Right cardiac atrium (tissue), 5 donors: Measurements from ENCODE around the gene SUOX. TPM values are rescaled to one million over a fixed set of nuclear protein-coding genes. Genes with fewer than 3 reads are reported as not detected.
"Not testable (repeated sequence)": the region's sequence is repeated elsewhere in the genome, so short reads cannot be mapped to it uniquely, and the experiment has no call there.

Experiments used
- ATAC-seq, 2 donors: fragments of 200-7000 bp; cut with Tn5 transposase; one replicate each; pipeline versions ENCODE4 v1.8.0 to v1.9.1; 2020; ENCODE audit warnings: moderate library complexity in 2 of 2, mild to moderate bottlenecking in 1 of 2
- DNase-seq, 3 donors: peaks; one replicate each; pipeline ENCODE4 v3.0.0-alpha.2; 2020
- H3K27ac ChIP-seq: one replicate; pipeline ENCODE4 v1.5.1; 2013; ENCODE audit warnings: mild to moderate bottlenecking, low read length, control low read depth, moderate library complexity
- H3K27me3 ChIP-seq: one replicate; pipeline ENCODE4 v1.6.1; 2013; ENCODE audit not compliant: control insufficient read depth, insufficient read depth
- H3K4me1 ChIP-seq: one replicate; pipeline ENCODE4 v1.6.1; 2013; ENCODE audit warnings: low read length; ENCODE audit not compliant: control insufficient read depth, insufficient read depth
- H3K4me3 ChIP-seq: one replicate; pipeline ENCODE4 v1.5.1; 2013; ENCODE audit warnings: low read length, control low read depth
- H3K9me3 ChIP-seq: one replicate; pipeline ENCODE4 v1.6.1; 2013; ENCODE audit warnings: low read length; ENCODE audit not compliant: control insufficient read depth
- WGBS: extraction: QIAGEN DNeasy Blood & Tissue Kit; methylation state at CpG from one replicate; pipeline ENCODE4 v1.1.7; 2013; 5-methylcytosine and 5-hydroxymethylcytosine counted together
- intact Hi-C, 4 donors: fragments of 100-400 bp; cut with DNase I; formaldehyde crosslinking; loops; one replicate each; pipeline versions ENCODE4 v1.11.0 to v1.14.0; 2022 to 2023
- polyA plus RNA-seq: library from polyadenylated mRNA; stranded (reverse); fragments of 200-250 nt; gene quantifications from one replicate; pipeline ENCODE4 v1.2.3, GENCODE V29; 2013
- total RNA-seq, 4 donors: library from RNA; stranded (reverse); fragmentation: NEBNext Ultra II Directional; extraction: Animal tissue kit (Norgen Biotek cat#: 25700); gene quantifications; one replicate each; pipeline ENCODE4 v1.2.1, GENCODE V29; 2021
- donor health status: healthy with polysubstance abuse.
- donor health status: DM: no; HTN: yes; CAD: no.
- donor health status: DM: no; HTN: no; CAD: no.
- donor health status: DM: no; HTN: yes; CAD: no; lungs with severe emphysema.
- donor health status: DM: yes; HTN: yes; CAD: no.

SUOX gene
- total and polyA plus RNA-seq, 5 donors = 20.7 to 30.8 (median 29.2) TPM

DNA sequence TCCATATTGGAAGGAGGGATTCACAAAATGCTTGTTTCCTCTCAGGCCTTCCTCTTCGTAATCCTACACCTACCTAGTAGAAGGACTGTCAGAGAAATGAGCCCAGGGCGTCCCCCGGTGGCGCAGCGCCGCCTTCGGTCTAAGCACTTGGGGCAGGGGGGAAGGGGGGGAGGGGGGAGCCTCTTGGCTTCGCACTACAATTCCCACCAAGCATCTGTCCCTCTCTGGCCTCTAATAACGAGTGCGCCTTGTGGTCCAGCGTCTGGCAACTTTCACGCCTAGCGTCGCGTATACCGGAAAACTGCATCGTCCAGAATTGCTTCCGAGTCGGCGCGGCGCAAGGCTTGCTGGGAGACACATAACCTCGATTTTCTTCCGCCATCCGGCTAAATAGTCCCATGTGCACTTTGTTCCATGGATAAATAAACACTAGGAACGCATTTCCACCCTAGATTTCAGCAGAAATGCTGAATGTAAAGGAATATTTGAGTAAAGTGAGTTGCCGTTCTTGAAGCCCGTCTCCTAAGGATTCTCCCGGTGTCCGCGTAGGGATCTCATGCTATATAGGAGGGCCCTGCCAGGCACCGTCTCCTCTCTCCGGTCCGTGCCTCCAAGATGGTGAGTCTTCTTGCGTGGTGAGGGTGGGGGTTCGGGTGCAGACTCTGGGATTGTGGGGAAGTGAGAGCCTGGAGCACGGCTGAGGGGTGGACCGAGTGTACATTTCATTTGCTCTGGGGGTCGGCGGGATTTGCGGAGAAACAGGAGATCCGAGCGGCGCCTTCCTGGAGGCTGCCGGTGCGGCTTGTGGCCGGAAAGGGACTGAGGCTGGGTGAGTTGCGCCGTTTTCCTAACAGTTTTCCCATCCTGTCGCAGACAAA, 44.7 kb downstream of the SUOX start, which contains the start of gene RPS26:
TSS of gene RPS26 (plus strand) at position 367 of the 878 bp plus-strand sequence. CDS start at position 616, 249 bp downstream.
- Histone ChIP-seq H3K4me1 (peaks cover 2% of the 10 kb centered on the region), H3K27me3 (no peaks in the 10 kb centered on the region), H3K9me3 (no peaks in the 10 kb centered on the region), H3K27ac (peak within 1 kb of the TSS; percentile 82), H3K4me3 (peak within 1 kb of the TSS; percentile 58)
- DNase-seq = peak; percentile 97 to 98 (median 98)
- WGBS = under 1% methylated on average over 50 of the region's 50 CpGs
- intact Hi-C loops = loop anchor here (5.0 to 10.0 kb wide), 3 partner anchors 34 to 47 kb away; partner anchors contain the start of gene SUOX (in 3 of the 4)
- ATAC-seq = peak; percentile 96 to 97

DNA sequence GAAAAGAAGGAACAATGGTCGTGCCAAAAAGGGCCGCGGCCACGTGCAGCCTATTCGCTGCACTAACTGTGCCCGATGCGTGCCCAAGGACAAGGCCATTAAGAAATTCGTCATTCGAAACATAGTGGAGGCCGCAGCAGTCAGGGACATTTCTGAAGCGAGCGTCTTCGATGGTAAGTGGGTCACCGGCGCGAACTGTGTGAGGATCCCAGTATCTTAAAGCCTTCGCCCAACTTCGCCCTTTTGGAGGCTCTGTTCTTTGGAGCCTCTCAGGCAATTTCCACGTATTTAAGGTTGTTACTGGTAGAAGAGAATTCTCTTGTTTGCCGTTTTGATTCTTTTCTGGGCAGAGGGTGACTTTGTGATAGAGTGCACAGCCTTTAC, 45.3 kb downstream of the SUOX start:
- not testable (repeated sequence) for H3K27me3 ChIP-seq, ATAC-seq, DNase-seq, H3K4me1 ChIP-seq, H3K9me3 ChIP-seq
- intact Hi-C loops = loop anchor here (5.0 to 10.0 kb wide), 3 partner anchors 35 to 48 kb away; partner anchors contain the start of gene SUOX (in 3 of the 4)
- H3K4me3 ChIP-seq = peak overlapping the region; percentile 58
- WGBS = 3% methylated on average over 20 of the region's 20 CpGs
- H3K27ac ChIP-seq = peak overlapping the region; percentile 56

GRCh38 chr12:56042843-56043242, 45.8 kb downstream of the SUOX start:
- Histone ChIP-seq H3K9me3 (no peaks in the 10 kb centered on the region), H3K27ac (no peak overlapping the region), H3K4me1 (peaks cover 2% of the 10 kb centered on the region), H3K27me3 (no peaks in the 10 kb centered on the region), H3K4me3 (peak overlapping the region; percentile 58)
- ATAC-seq (no peak), DNase-seq (no peak)
- WGBS = 40% methylated on average over 9 of the region's 9 CpGs
- intact Hi-C loops = loop anchor here (5.0 to 10.0 kb wide), 3 partner anchors 36 to 48 kb away; partner anchors contain the start of gene SUOX (in 3 of the 4)

GRCh38 chr12:56046027-56046780, 49.1 kb downstream of the SUOX start:
- DNase-seq (no peak), ATAC-seq (no peak)
- H3K9me3 ChIP-seq = no peaks in the 10 kb centered on the region
- WGBS = 82% methylated on average over 9 of the region's 9 CpGs
- H3K4me3 ChIP-seq = no peak overlapping the region
- intact Hi-C loops = loop anchor here in 1 of 4 donors (10.0 kb wide), 1 partner anchor 51 kb away; the partner anchor contains the start of gene SUOX
- no peak overlapping the region for H3K27ac ChIP-seq
- no peaks in the 10 kb centered on the region for H3K27me3 ChIP-seq
- H3K4me1 ChIP-seq = peaks cover 2% of the 10 kb centered on the region

GRCh38 chr12:56053407-56053893, 56.4 kb downstream of the SUOX start:
- Histone ChIP-seq H3K27ac (no peak overlapping the region), H3K4me3 (no peak overlapping the region), H3K27me3 (no peaks in the 10 kb centered on the region), H3K4me1 (no peaks in the 10 kb centered on the region), H3K9me3 (no peaks in the 10 kb centered on the region)
- DNase-seq (no peak), ATAC-seq (no peak)
- intact Hi-C loops = no loop called here
- 78% methylated on average over 6 of the region's 6 CpGs for WGBS

Other genes starting within 250 kb of the SUOX start
- gene SARNP, start 179.6 kb upstream of the SUOX start, total RNA-seq = 10 to 100 TPM; 50.3 to 55.7 (median 52.7) TPM
- 113 TPM for gene SARNP, start 179.6 kb upstream of the SUOX start, polyA plus RNA-seq
- gene ORMDL2, start 179.2 kb upstream of the SUOX start, total RNA-seq = 10 to 100 TPM; 13.8 to 23.2 (median 17.6) TPM
- gene ORMDL2, start 179.2 kb upstream of the SUOX start, polyA plus RNA-seq = 23.8 TPM
- 10 to 100 TPM; 19.0 to 24.1 (median 22.4) TPM for gene DNAJC14, start 167.7 kb upstream of the SUOX start, total RNA-seq
- 15.5 TPM for gene DNAJC14, start 167.7 kb upstream of the SUOX start, polyA plus RNA-seq
- 10 to 100 TPM in 1 of 4 donors, 1 to 10 TPM in 3; 3.1 to 21.2 (median 5.6) TPM for gene MMP19, start 154.3 kb upstream of the SUOX start, total RNA-seq
- 6.9 TPM for gene MMP19, start 154.3 kb upstream of the SUOX start, polyA plus RNA-seq
- 10 to 100 TPM; 15.4 to 19.0 (median 16.9) TPM for gene PYM1, start 69.4 kb upstream of the SUOX start, total RNA-seq
- gene PYM1, start 69.4 kb upstream of the SUOX start, polyA plus RNA-seq = 25.7 TPM
- gene DGKA, start 66.1 kb upstream of the SUOX start, total RNA-seq = 10 to 100 TPM; 11.3 to 25.9 (median 20.3) TPM
- 20.3 TPM for gene DGKA, start 66.1 kb upstream of the SUOX start, polyA plus RNA-seq
- 1 to 10 TPM in 3 of 4 donors, under 1 TPM in 1; 0.86 to 2.2 (median 1.2) TPM for gene PMEL, start 31.2 kb upstream of the SUOX start, total RNA-seq
- gene PMEL, start 31.2 kb upstream of the SUOX start, polyA plus RNA-seq = 0.45 TPM
- gene CDK2, start 30.4 kb upstream of the SUOX start, total RNA-seq = 10 to 100 TPM; 12.7 to 17.2 (median 13.6) TPM
- gene CDK2, start 30.4 kb upstream of the SUOX start, polyA plus RNA-seq = 8.1 TPM
- gene RAB5B, start 23.2 kb upstream of the SUOX start, total RNA-seq = 100 to 1,000 TPM; 111 to 132 (median 119) TPM
- 86.4 TPM for gene RAB5B, start 23.2 kb upstream of the SUOX start, polyA plus RNA-seq
- gene IKZF4, start 23.8 kb downstream of the SUOX start, total RNA-seq = 1 to 10 TPM; 5.6 to 8.7 (median 6.5) TPM
- gene IKZF4, start 23.8 kb downstream of the SUOX start, polyA plus RNA-seq = 2.7 TPM
- 10 to 100 TPM; 30.0 to 55.1 (median 39.7) TPM for gene RPS26, start 44.6 kb downstream of the SUOX start, total RNA-seq
- gene RPS26, start 44.6 kb downstream of the SUOX start, polyA plus RNA-seq = 739 TPM
- 1 to 10 TPM; 3.2 to 7.4 (median 6.1) TPM for gene ERBB3, start 82.9 kb downstream of the SUOX start, total RNA-seq
- gene ERBB3, start 82.9 kb downstream of the SUOX start, polyA plus RNA-seq = 6.4 TPM
- 10 to 100 TPM; 65.5 to 77.6 (median 74.2) TPM for gene PA2G4, start 107.3 kb downstream of the SUOX start, total RNA-seq
- gene PA2G4, start 107.3 kb downstream of the SUOX start, polyA plus RNA-seq = 73.3 TPM
- gene RPL41, start 119.4 kb downstream of the SUOX start, total RNA-seq = 1,000 to 10,000 TPM; 2,156 to 2,505 (median 2,353) TPM
- gene RPL41, start 119.4 kb downstream of the SUOX start, polyA plus RNA-seq = 2,026 TPM
- 1 to 10 TPM; 6.1 to 8.6 (median 6.7) TPM for gene ZC3H10, start 121.0 kb downstream of the SUOX start, total RNA-seq
- 2.7 TPM for gene ZC3H10, start 121.0 kb downstream of the SUOX start, polyA plus RNA-seq
- gene ESYT1, start 131.0 kb downstream of the SUOX start, total RNA-seq = 10 to 100 TPM; 30.7 to 38.5 (median 33.6) TPM
- 29.1 TPM for gene ESYT1, start 131.0 kb downstream of the SUOX start, polyA plus RNA-seq
- 10 to 100 TPM; 48.4 to 74.6 (median 60.2) TPM for gene MYL6B, start 155.3 kb downstream of the SUOX start, total RNA-seq
- gene MYL6B, start 155.3 kb downstream of the SUOX start, polyA plus RNA-seq = 65.7 TPM
- gene MYL6, start 161.1 kb downstream of the SUOX start, total RNA-seq = 1,000 to 10,000 TPM in 1 of 4 donors, 100 to 1,000 TPM in 3; 592 to 1,178 (median 826) TPM
- 1,131 TPM for gene MYL6, start 161.1 kb downstream of the SUOX start, polyA plus RNA-seq
- gene SMARCC2, start 192.2 kb downstream of the SUOX start, total RNA-seq = 10 to 100 TPM; 63.2 to 94.6 (median 72.2) TPM
- 28.6 TPM for gene SMARCC2, start 192.2 kb downstream of the SUOX start, polyA plus RNA-seq
- gene RNF41, start 224.6 kb downstream of the SUOX start, total RNA-seq = 10 to 100 TPM; 43.5 to 63.2 (median 47.0) TPM
- 17.4 TPM for gene RNF41, start 224.6 kb downstream of the SUOX start, polyA plus RNA-seq
- 10 to 100 TPM; 20.2 to 26.0 (median 24.4) TPM for gene NABP2, start 227.1 kb downstream of the SUOX start, total RNA-seq
- 19.1 TPM for gene NABP2, start 227.1 kb downstream of the SUOX start, polyA plus RNA-seq
- gene SLC39A5, start 232.8 kb downstream of the SUOX start, total RNA-seq = under 1 TPM in 1 of 4 donors, not detected in 3; 0.49 TPM
- gene SLC39A5, start 232.8 kb downstream of the SUOX start, polyA plus RNA-seq = 0.18 TPM